GM19324 (cell line): ENCODE measurements around the gene SLC47A1.
"Not testable (repeated sequence)": the region's sequence is repeated elsewhere in the genome, so short reads cannot be mapped to it uniquely, and the experiment has no call there.

ENCODE experiments used
- ATAC-seq: cut with Tn5 transposase; IDR thresholded peaks from one replicate; pipeline ENCODE4 v1.9.1; 2021; ENCODE audit warnings: mild to moderate bottlenecking, moderate library complexity; ENCODE audit not compliant: unreplicated experiment, low FRiP score

SLC47A1 gene

DNA sequence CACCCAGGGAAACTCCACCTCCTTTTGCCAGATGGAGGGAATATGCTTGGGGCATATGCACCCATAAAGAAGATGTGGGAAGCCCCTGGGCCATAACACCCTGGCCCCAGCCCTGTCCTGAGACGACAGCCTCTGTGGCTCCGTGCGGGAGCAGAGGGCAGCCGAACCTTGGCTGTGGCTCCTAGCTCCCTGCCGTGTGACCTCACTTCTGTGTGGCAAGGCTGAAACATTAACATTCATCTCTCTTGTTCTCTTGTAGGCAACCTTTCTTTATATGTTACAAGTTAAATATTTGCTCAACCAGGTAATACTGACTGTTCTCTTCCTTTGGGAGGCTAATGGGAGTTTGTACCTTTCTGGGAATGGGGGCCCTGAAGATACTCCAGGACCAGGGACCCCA, 17.5 kb downstream of the SLC47A1 start:
- ATAC-seq: no peak

DNA sequence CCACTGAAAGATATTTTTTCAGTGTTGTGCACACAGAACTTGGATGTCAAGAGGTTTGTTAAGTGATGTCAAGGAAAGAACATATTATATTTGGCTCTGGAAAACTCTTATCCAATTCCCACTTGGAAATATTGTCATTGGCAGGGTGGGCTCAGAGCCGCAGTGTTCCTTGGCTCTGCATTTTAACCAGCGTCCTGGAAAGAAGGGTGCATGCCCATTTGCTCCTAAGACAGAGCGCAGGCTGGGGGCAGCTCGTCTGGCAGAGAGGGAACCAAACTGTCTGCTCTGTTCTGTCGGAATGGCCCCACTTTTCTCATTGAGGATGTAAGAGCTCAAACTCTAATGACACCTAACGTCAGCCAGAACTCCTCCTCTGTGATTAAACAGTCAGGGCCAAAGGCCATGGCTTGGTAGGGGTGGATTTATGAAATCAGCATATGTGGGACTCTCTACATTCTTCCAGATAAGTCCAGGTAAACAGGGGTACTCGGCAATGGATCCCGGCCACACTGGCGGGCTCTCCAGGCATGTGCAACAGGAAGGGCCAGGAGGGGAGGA, 18.0 kb downstream of the SLC47A1 start:
- ATAC-seq: no peak

DNA sequence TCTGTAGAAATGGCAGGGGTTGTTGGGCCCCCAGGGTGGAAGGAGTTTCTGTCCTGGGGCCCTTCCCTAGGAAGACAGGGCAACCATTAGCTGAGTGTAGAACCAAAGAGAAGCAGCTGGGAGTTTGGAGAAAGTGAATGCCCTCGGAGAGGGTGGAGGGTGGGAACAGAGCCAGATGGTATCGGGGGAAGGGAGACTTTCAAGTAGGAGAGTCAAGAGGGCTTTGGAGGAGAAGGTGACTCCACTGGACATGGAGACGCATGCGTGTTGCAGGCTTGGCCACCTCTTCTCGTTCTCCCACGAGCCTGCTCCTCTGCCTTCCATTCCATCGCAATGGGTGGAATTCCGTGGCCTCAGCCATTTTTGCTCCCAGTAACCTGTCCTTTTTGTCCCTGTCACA, 19.4 kb downstream of the SLC47A1 start:
- ATAC-seq: no peak

DNA sequence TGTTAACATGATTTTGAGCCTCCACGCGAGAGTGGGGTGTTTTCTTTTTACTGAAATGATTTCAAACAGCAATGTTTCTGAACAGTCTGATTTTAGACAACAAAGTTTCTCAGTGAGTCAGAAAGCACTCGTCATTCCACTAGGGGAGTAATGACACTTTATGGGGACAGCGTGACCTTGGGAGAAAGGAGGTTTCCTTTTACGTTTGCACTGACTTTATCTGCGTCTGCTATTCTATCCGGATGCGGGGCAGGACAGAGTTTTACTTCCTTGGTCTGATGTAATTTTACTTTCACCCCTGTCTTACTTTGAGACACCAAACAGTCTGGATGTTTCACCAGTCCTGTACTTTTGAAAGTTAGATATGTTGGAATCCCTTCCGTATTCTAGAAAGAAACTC, 20.7 kb downstream of the SLC47A1 start:
- no peak for ATAC-seq

DNA sequence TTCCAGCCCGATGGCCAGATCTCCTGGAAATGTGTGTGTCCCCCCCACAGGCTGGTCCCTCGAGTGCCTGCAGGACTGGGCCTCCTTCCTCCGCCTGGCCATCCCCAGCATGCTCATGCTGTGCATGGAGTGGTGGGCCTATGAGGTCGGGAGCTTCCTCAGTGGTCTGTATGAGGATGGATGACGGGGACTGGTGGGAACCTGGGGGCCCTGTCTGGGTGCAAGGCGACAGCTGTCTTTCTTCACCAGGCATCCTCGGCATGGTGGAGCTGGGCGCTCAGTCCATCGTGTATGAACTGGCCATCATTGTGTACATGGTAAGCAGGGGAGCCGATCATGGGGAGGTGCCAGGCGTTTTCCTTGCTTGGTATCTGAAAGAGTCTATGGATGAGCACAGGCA, 22.1 kb downstream of the SLC47A1 start:
- no peak for ATAC-seq

DNA sequence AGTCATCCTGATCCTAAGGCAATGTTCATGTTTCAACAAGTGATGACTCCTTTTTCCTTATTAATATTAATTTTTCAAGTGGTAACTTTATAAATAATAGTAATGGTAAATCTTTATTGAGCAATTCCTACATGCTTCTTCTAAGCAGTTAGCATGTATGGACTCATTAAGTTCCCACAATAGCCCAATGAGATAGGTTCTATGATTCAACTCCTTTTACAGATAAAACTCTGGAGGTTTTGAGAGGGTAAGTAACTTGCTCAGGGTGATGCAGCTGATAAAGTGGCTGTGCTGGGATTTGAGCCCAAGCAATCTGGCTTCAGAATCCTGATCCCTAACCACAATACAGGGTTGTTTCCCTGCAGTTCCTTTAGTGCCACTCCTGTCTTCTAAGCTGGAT, 25.3 kb downstream of the SLC47A1 start:
- no peak for ATAC-seq

DNA sequence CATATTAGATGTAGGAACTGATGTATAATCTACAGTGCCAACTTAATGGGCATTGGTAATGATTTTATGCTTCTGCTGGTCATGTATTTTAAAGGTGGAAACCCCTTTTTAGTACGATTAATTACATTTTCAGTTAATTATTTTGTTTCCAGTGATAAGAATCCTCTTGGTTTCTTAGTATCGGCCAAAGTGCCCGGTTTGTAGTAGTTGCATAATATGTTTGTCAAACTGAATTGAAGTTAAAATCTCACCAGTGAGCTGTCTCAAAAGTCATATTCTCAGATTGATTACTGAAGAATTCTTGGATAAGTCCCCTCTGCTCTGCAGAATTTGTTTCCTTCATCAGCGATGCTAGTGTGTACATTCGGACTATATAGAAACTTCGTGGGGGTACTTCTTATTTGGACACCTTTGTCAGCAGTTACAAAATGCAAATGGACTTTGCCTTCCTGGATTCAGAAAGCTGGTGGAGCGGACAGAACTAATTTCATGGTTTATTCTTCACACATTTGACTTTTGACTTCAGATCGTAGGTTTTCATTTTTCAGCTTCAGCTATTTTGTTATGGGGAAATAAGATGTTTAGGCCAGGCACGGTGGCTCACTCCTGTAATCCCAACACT, 28.2 kb downstream of the SLC47A1 start:
- no peak for ATAC-seq

DNA sequence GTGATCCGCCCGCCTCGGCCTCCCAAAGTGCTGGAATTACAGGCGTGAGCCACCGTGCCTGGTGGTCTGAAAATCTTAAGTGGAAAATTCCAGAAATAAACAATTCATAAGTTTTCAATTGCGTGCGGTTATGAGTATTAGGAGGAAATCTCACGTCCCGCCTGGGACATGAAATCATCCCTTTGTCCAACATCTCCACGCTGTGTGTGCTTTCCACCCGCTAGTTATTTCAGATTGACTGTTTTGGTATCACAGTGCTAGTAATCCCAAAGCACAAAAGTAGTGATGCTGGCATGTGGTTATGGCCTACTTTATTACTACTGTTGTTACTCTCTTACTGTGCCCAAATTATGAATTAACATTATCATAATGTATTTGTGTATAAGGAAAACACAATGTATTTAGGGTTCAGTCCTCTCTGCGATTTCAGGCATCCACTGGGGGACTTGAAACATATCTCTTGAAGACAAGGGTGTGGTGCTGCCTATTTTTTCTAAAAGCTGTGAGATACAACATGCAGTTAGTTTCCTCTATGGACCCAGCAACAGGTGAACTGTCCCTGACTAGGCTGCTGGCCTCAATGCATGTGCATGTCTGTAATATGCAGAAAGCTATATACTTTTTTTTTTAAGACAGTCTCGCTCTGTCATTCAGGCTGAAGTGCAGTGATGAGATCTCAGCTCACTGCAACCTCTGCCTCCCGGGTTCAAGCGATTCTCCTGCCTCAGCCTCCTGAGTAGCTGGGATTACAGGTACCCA, 32.3 kb downstream of the SLC47A1 start:
- ATAC-seq: no peak

DNA sequence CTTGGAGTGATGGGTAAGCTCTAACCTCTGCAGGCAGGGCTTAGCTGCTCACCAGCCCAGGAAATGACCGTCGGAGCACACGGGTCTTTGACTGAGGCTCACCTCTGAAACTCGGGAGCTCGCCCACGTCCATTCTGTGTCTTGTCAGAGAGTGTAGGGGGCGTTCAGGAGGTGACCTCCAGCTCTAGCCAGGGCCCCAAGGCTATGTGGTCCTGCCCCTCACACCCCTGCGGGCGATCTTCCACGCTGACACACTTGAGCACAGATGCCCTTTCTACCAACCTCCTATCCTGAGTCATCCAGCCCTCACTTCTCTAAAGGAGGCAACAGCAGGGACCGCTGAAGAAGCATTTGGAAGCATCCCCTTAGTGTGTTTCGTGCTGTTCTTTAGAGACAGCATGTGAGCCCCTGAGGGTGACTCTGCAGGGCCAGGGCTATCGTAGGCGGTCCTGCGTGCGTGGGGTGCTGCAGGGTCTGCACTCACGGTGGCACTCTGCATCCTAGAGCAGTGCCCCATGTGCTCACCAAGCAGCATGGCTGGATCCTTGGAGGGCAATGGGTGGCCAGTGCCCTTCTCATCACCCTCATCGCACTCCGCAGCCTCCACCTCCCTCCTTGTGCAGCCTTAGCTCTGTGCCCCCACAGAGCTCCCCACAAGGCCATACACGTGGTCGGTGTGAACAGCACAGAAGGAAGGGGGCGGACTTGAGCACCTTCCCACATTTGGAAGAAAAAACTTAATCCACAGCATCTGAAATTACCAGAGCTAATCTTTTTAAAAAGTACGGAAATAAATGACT, 33.8 kb downstream of the SLC47A1 start:
- no peak for ATAC-seq

DNA sequence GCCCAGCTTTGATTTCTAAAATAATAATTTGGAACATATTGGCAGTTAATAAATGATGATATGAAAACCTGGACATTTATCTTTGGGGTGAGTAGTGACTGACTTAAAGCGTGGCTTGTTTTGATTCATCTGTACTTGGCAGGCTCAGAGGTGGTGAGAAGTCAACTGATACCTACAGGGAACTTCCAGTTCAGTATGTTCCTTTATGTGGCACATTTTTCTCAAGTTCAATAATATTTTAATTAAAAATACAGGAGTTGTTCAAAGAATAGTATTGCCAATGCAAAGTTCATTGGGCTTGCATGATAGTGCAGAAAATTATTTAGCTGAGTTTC, 34.3 kb downstream of the SLC47A1 start:
- ATAC-seq: no peak

DNA sequence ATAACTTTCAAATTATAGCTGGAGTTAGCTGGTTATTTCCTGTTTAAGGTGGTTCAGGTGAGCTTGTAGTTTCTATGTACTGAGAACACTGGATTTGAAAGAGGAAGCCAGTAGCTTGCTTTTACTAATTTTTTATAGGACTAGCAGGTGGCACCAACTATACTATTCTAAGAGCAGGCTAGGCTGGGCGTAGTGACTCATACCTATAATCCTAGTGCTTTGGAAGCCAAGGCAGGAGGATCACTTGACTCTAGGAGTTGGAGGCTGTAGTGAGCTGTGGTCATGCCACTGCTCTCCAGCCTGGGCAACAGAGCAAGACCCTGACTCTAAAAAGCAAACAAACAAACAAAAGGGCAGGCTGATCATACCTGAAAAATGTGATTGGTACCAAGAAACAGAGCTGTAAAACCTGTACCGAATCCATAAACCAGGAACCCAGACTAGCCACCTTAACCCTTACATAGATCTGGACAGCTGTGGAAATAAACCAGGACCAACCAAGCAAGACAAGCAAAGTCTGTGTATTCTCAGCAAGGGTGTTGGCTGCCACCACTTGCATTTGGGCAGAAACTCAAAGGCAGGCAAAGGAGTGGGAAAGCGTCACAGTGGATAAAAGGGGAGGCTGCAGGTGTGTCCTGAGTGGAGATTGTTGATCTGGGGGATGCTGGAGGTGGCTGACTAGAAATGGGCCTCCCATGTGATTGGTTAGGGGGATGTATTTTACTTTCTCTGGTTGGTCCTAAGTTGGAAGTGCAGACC, 36.3 kb downstream of the SLC47A1 start:
- no peak for ATAC-seq

DNA sequence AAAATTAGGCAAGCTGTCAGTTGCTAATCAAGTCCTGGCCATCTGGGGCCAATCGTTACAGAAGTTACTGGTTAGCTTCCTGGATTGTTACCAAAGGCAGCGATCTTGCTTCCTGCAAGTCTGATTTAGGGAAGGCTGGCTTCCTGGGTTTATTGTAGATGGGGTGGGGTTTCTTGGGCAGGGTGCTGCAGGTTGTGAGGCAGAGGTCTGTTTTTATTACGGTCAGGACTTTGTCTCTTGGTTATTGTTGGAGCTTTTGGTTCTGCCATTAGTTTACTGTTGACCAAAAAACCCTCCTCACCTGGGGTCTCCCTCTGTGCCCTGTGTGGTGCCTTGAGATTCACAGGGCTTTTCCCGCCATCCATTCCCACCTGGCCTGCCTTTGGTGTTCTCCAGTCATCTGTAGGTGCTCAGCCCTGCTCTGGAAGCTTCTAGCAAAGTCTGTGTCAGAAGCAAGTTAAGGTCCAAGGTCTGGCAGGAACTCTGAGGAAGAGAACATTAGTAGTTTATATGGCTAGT, 36.9 kb downstream of the SLC47A1 start:
- no peak for ATAC-seq

DNA sequence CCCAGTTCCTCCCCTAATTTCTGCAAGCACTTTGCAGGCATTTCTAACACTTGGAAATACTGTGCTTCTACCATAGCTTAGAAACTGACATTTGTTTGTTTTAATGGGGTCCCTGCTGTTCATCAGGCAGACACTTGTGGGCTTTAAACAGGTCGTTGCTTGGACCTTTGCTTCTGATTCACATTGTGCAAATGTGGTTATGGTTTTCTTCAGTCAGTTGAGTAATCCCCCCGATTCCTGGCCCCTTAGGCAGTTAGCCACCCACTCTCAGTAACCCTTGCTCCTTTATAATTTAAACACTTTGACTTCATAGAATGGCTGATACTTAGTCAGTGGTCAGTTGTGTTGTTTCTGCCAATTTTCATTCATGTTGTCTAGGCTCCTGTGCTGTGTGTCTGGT, 39.4 kb downstream of the SLC47A1 start:
- no peak for ATAC-seq

DNA sequence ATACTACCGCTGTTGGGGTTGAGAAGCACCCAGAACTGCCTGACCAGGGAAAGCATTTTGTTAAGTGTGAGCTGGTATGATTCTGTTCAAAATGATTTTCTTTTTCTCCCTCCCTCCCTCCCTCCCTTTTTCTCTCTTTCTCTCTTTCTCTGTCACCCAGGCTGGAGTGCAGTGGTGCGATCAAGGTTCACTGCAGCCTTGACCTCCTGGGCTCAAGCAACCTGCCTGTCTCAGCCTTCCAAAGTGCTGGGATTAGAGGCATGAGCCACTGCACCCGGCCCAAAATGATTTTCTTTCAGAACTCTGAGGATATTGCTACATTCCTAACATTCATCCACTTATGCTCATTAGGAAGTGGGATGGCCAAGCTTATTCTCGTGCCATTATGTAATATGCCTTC, 41.3 kb downstream of the SLC47A1 start:
- ATAC-seq: no peak

DNA sequence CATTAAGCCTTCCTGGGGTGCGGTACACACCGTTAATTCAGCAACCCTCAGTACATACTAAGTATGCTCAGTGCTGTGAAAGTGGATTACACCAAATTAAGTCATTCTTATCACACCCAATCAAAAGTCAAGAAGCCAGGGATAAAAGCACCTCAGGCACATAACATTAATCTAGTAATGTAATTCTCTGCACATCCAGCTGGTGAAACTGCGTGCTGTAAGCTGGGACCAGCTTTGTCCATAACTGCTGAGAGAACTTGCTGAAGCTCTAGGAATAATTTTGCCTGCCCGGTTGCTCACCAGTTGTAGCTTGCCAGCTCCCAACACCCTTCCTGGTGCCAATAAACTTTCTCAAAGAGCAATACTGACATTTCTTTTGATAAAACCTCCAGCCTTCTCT, 44.9 kb downstream of the SLC47A1 start:
- no peak for ATAC-seq

DNA sequence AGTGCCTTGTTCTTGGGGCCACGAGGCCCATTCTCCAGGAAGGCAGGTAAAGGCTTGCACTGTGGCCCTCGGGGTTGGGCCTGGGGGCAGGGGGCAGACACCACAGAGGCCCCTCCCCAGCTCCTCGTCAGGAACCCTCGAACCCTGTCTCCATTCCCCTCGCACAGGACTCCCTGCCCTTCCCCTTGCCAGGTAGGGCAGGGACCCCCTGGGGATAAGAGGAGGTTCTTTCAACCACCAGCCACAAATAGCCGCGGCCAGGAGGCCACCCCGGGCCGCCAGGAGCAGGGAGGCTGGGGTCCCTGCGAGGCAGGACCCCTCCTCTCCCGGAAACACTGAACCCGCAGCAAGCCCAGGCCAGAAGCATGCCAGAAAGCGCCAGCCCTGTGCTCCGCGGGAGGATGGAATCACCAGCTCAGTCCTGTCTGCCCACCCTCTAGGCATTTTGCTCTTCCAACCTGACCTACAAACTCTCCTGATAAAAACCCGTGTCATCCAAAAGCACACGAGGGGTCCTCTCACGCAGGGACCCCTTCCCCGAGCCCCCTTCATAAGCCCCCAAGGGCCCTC, 45.6 kb downstream of the SLC47A1 start:
- no peak for ATAC-seq

DNA sequence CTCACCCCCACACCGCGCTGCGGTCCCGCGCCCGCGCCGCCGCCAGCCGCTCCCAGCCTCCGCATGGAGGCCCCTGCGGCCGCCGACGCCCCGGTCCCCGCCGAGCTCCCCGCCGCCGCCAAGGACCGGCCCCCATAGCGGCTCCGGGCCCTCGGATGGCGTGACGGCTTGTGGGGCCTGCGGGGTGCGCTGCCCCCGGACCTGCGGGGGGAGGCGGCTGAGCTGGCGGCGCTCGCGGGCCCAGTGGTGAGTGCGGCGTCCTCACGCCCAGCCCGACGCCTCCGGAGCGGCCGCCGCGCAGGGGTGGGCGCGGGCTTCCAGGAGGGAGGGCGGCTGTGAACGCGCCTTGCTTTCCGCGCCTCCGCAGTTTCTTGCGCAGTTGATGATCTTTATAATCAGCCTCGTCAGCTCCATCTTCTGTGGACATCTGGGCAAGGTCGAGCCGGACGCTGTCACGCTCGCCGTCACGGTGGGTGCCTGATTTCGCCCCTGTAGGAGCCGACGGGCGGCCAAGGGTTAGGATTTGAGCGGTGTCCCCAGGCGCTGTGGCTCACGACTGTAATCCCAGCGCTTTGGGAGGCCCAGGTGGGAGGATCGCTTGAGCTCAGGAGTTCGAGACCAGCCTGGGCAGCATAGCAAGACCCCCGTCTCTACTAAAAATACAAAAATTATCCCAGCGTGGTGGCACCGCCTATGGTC, 46.4 kb downstream of the SLC47A1 start:
- no peak for ATAC-seq

DNA sequence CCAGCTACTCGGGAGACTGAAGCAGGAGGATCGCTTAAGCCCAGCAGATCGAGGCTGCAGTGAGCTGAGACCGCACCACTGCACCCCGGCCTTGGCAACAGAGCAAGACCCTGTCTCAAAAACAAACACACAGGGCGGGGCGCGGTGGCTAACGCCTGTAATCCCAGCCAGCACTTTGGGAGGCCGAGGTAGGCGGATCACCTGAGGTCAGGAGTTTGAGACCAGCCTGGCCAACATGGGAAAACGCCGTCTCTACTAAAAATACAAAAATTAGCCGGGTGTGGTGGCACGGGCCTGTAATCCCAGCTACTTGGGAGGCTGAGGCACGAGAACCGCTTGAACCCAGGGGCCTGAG, 46.9 kb downstream of the SLC47A1 start:
- ATAC-seq: not testable (repeated sequence)

DNA sequence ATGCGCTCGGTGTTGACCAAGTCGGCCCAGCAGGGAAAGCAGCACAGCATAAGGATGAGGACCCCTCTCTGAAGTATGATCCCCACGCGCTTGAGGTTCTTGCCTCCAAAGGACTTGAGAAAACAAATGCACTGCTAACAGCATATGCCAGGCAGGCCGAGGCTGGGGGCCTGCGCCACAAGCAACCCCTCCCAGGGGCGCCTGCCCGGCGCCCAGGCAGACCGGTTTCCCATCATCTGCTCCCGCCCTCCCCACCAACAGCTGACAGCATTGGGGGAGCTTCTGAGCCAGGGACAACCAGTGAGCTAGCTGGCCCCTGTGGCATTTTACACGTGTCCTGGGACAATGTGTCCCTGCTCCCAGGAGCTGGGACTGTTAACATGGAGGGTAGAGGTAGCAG, 48.5 kb downstream of the SLC47A1 start:
- ATAC-seq: not testable (repeated sequence)

DNA sequence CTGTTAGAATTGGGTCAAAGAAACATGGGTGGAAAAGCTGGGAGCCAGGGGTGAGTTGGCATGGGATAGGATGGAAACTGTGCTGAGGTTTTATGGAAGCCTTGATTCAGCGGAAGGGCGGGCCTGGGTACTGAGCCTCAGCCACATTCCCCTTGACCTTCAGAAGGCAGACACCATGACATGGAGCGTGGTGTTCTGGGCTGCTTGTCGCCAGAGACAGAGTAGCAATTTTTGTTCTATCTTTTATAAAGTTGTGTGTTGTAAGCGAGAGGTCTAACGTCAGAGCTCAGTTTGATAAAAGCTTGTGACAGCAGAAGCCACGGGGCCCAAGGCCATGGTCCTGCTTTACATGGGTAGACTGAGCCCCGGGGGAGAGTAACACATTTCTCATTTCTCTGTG, 50.2 kb downstream of the SLC47A1 start:
- ATAC-seq: no peak
